ENCODE data around the gene PRKX.

- TF ChIP-seq POLR2AphosphoS5 (IDR thresholded peaks at IDR 0.05; ENCODE audit: low read depth, low read length): no peak
- TF ChIP-seq TAF1 (IDR thresholded peaks at IDR 0.05; ENCODE audit: borderline replicate concordance, low read depth, low read length): no peak
- no peak for TF ChIP-seq POLR2A (IDR thresholded peaks at IDR 0.05; ENCODE audit: low read depth, low read length)
Measured at GRCh38 chrX:3577551-3577950, 135.9 kb downstream of the PRKX start.

Data from GM12892 (cell line).